ENCODE results near the gene CUEDC2.
A peak's percentile ranks its signal among the peaks of the same experiment; 100 is the strongest.

CUEDC2 gene

GRCh38 chr10:102432162-102432950 lies at the start of gene CUEDC2:
Gene CUEDC2, minus strand, starts transcription at chr10:102432574. Its CDS starts 7,386 bp downstream, at chr10:102425188.
- DNase-seq (ENCODE audit: low spot score) = peak; percentile 94

GRCh38 chr10:102480396-102480795 lies 48.0 kb upstream of the CUEDC2 start:
- no peak for DNase-seq (ENCODE audit: low spot score)

DNA sequence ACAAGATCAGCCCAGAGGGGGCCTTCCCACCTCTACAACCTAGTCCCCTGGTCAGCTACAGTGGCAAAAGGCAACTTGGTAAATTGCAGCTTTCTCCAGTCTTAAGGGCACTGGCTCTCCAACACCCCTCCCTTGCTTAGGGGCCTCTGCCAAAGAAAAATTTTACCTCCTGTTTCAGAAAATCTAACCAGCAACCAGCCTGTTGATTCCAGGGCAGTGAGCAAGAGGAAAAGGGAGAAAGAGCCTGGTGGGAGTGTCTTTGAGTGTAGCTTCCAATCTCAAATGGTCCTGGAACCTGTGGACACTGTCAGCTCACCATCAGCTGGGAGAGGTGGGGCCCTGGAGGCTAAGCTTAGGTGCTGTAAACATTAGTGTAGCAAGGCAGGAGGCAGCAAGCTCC lies 47.3 kb upstream of the CUEDC2 start:
- DNase-seq (ENCODE audit: low spot score) = no peak

DNA sequence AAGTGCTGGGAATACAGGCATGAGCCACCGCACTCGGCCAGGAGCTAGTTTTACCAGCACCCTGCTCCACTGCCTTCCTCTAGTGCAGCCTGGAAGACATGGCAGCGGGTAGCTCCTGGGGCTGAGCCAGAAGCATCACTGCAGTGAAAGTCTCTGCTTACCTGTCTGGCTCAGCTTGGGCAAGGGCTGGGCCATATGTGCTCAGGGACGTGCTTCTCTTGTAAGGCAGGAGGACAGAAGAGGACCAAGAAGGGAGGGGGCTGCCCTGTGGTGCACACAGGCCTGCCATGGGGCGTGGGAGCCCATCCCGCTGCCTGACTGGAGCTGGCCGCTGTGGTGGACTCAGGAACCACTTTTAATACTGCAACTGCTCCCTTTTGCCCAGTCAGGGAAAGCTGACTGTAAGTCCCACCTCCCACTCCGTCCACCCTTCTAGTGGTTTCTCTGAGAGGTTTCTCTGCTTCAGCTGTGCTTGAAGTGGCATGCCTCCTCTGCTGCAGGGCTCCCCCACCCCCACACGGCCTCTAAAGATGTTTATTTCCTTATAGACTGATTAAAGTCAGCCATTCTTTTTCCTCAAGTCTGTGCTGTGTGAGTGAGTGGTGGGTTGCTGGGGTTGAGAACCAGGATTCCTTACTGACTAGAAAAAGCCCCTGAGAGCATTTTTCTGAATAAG lies 44.2 kb upstream of the CUEDC2 start:
- DNase-seq (ENCODE audit: low spot score) = no peak

- DNase-seq (ENCODE audit: low spot score) = no peak
Measured at GRCh38 chr10:102475451-102476040, 43.2 kb upstream of the CUEDC2 start.

GRCh38 chr10:102473445-102474331 lies 41.3 kb upstream of the CUEDC2 start:
- no peak for DNase-seq (ENCODE audit: low spot score)

DNA sequence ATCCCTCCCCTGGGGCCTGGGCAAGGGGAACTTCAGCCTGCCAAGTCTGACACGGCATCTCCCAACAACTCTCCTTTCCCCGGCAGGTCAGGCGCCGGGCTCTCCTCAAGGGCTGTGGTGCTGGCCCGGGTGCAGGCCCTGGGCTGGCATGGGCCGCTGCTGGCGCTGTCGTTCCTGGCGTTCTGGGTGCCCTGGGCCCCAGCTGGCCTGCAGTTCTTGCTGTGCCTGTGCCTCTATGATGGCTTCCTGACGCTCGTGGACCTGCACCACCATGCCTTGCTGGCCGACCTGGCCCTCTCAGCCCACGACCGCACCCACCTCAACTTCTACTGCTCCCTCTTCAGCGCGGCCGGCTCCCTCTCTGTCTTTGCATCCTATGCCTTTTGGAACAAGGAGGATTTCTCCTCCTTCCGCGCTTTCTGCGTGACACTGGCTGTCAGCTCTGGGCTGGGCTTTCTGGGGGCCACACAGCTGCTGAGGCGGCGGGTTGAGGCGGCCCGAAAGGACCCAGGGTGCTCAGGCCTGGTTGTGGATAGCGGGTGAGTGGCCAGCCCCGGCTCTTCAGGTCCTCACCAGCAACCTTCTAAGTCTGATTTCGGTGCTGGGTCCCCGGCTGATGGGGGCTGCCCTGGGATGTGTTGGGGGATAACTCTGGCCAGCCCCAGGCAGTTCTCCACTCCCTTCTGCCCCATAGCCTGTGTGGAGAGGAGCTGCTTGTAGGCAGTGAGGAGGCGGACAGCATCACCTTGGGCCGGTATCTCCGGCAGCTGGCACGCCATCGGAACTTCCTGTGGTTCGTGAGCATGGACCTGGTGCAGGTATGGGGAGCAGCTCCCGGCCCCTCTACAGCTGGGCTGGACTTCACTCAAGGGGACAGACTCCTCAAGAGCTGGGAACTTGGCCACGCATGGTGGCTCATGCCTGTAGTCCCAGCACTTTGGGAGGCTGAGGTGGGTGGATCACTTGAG lies 38.5 kb upstream of the CUEDC2 start:
- no peak for DNase-seq (ENCODE audit: low spot score)

GRCh38 chr10:102468683-102469082 lies 36.3 kb upstream of the CUEDC2 start:
- DNase-seq (ENCODE audit: low spot score) = no peak

- no peak for DNase-seq (ENCODE audit: low spot score)
Measured at GRCh38 chr10:102467971-102468438, 35.6 kb upstream of the CUEDC2 start.

DNA sequence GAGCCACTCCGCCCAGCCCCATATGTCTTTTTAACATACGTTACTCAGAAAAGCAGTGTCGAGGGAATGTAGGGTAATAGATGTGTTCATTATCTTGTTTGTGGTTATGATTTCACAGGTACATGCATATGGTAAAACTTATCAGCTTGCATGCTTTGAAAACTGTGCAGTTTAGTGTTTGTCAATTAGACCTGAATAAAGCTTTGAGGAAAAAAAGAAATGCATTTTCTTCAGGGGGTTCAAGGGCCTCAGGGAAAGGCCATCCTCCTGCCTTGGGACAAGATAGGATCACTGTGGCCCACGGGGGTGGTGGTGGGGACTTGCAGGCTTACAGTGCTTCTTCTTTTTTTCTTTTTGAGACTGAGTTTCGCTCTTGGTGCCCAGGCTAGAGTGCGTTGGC lies 34.9 kb upstream of the CUEDC2 start:
- no peak for DNase-seq (ENCODE audit: low spot score)

GRCh38 chr10:102465466-102465865 lies 33.1 kb upstream of the CUEDC2 start:
- no peak for DNase-seq (ENCODE audit: low spot score)

- DNase-seq (ENCODE audit: low spot score) = no peak
Measured at GRCh38 chr10:102463983-102464382, 31.6 kb upstream of the CUEDC2 start.

DNA sequence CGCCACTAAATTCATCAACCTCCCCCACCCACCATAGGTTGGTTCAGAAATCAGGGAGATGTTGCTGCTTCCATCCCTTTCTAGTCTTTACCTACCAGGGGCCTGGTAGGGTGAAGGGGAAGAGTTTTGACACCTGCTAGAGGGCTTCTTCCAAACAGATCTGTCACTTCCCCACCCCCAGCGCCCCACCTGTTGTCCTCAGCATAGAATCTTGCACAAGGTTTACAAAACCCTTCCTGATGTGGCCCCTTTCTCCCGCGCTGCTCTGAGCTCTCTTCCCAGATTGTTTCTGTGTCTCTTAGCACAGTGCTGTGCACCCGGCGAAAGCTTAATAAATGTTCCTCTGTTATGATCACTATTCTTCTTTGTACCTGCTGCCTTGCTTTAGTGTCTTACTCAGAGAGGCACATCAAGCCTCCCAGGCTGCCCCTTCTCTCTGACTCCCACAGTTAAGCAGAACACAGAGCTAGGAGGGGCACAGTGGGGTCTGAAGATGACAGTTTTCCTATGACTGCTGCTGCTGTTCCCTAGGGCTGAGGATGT lies 30.2 kb upstream of the CUEDC2 start:
- no peak for DNase-seq (ENCODE audit: low spot score)

DNA sequence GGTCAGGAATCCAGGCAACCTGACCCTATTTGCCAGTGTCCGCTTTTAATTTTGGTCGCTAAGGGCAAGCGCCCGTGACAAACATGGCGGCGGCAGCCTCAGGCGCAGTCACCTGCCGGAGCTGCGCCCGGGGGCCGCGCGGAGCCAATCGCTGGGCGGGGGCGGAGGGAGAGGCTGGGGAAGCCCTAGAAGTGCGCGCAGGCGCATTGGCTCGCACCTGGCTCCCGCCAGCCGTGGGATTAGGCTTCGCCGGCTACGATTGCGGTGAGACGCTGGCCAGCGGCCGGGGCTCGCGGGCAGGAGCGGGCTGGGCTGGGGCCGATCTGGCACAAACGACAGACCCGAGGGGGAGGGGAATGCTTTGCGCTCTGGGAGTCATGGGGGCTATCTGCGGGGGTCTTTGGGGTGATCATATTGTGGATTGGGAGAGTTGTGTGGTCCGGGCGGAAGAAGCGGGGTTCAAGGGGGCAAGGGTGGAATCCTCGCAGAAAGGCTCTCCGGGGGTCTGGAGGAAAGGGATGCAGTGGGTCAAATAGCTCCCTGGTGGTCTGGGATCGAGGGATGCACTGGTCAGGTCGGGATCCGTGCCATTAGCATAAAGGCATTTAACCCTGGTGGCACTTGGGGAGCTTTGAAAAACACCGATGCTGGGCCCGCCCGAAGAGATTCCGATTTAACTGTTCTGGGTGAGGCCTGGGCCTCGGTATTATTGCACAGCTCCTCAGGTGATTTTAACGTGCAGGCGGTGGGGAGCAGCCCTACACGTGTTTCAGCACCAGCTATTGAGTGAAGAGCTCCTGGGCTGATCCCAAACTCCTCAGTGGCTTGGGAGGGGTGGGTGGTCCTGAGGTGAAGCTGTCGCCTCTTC lies 29.0 kb upstream of the CUEDC2 start:
- DNase-seq (ENCODE audit: low spot score) = peak; percentile 84

DNA sequence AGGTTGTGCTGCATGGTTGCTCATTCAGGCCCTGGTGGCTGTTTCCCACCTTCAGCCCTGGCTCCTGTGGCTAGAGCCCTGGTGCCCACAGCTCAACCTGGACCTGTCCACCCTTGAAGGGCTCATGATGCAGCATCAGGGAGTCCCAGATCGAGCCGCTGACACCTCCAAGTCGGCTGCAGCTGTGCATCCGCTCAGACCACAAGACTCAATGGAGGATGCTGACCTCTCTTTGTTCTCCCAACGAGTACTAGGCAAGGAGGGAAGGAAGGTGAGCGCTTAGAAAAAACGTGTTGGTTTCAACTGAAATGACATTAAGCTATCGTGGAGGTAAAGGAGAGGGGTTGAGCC lies 28.4 kb upstream of the CUEDC2 start:
- DNase-seq (ENCODE audit: low spot score) = peak; percentile 6

GRCh38 chr10:102458656-102459055 lies 26.3 kb upstream of the CUEDC2 start:
- DNase-seq (ENCODE audit: low spot score) = no peak

- no peak for DNase-seq (ENCODE audit: low spot score)
Measured at GRCh38 chr10:102457591-102458150, 25.3 kb upstream of the CUEDC2 start.

DNA sequence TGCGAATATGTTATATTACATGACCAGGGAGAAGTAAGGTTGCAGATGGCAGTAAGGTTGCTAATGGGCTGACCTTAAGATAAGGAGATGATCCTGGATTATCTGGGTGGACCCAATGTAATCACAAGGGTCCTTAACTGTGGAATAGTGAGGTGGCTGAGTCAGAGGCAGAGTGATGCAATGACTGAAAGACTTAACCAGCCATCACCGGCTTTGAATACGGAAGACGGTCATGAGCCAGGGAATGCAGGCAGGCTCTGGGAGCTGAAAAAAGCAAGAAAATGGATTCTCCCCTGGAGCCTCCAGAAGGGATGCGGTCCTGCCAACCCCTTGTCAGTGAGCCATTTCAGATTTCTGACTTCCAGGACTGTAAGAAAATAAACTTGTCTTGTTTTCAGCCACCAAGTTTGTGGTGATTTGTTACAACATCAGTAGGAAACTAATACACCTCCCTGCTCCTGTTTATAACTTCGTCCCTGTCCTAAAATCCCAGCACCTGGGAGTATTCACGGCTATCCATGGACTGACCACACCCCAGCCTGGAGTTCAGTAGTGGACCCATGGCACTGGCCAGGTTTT lies 23.6 kb upstream of the CUEDC2 start:
- DNase-seq (ENCODE audit: low spot score) = no peak
